Lung (tissue), 12 donors: ENCODE data around the gene GLI3. TPM values are rescaled to one million over a fixed set of nuclear protein-coding genes. Genes with fewer than 3 reads are reported as not detected.
A peak's percentile ranks its signal among the peaks of the same experiment; 100 is the strongest.

Experiments
- ATAC-seq: fragments of 200-7000 bp; cut with Tn5 transposase; one replicate; pipeline ENCODE4 v1.9.1; 2020; ENCODE audit warnings: moderate number of reproducible peaks; ENCODE audit not compliant: insufficient read depth, low FRiP score
- DNase-seq, 3 donors: peaks; one replicate each; pipeline ENCODE4 v3.0.0-alpha.2; 2013 to 2017
- H3K27ac ChIP-seq, 2 donors: one replicate each; pipeline ENCODE4 v1.5.1; 2013; ENCODE audit warnings: mild to moderate bottlenecking in 2 of 2, moderate library complexity in 2 of 2, control low read depth in 1 of 2, inconsistent platforms in 1 of 2, low read depth in 1 of 2, low read length in 1 of 2
- H3K27me3 ChIP-seq, 3 donors: one replicate each; pipeline ENCODE4 v1.5.1; 2013; ENCODE audit warnings: low read length in 2 of 3; ENCODE audit not compliant: control insufficient read depth in 3 of 3, insufficient read depth in 3 of 3
- H3K36me3 ChIP-seq, 4 donors: one replicate each; pipeline ENCODE4 v1.5.1; 2013; ENCODE audit warnings: low read length in 4 of 4, mild to moderate bottlenecking in 1 of 4, moderate library complexity in 1 of 4; ENCODE audit not compliant: control insufficient read depth in 4 of 4, insufficient read depth in 4 of 4
- H3K4me1 ChIP-seq, 5 donors: one replicate each; pipeline ENCODE4 v1.5.1; 2013; ENCODE audit warnings: low read length in 5 of 5, mild to moderate bottlenecking in 2 of 5, moderate library complexity in 1 of 5; ENCODE audit not compliant: control insufficient read depth in 5 of 5, insufficient read depth in 5 of 5
- H3K4me3 ChIP-seq: one replicate; pipeline ENCODE4 v1.5.1; 2013; ENCODE audit warnings: mild to moderate bottlenecking, control low read depth, moderate library complexity
- H3K9ac ChIP-seq, 2 donors: one replicate each; pipeline ENCODE4 v1.5.1; 2013; ENCODE audit warnings: low read length in 2 of 2, control low read depth in 1 of 2; ENCODE audit not compliant: insufficient read depth in 1 of 2
- H3K9me3 ChIP-seq, 4 donors: one replicate each; pipeline ENCODE4 v1.5.1; 2013; ENCODE audit warnings: low read length in 3 of 4, mild to moderate bottlenecking in 1 of 4, moderate library complexity in 1 of 4; ENCODE audit not compliant: control insufficient read depth in 4 of 4, insufficient read depth in 3 of 4
- CTCF ChIP-seq: IDR thresholded peaks from 2 replicates; pipeline ENCODE4 v1.5.1; 2012; ENCODE audit warnings: mild to moderate bottlenecking; ENCODE audit errors: control extremely low read depth, extremely low read depth
- WGBS, 2 donors: extraction: QIAGEN DNeasy Blood & Tissue Kit; methylation state at CpG; one replicate each; pipeline ENCODE4 v1.1.7; 2013; 5-methylcytosine and 5-hydroxymethylcytosine counted together
- polyA plus RNA-seq, 2 donors: library from polyadenylated mRNA; stranded (reverse); fragments of 200-250 nt; gene quantifications; one replicate each; pipeline ENCODE4 v1.2.1, GENCODE V29; 2013
- total RNA-seq, 2 donors: library from RNA; depleted of rRNA in 1 of 2; stranded (reverse); fragments of >200 nt in 1 of 2; gene quantifications; one replicate each; pipeline ENCODE4 v1.2.1, GENCODE V29; 2014 to 2021
- donor health status: control.
- donor health status: control.
- donor health status: Bipolar disorder and iron deficiency.
- donor health status: healthy.
- donor health status: DM: yes; HTN: yes; CAD: no.

Gene GLI3
- total and polyA plus RNA-seq, 4 donors = 2.0 to 23.4 (median 10.3) TPM

- no peaks in the 10 kb centered on the region for H3K27me3 ChIP-seq
- ATAC-seq (no peak), DNase-seq (no peak)
- H3K9me3 ChIP-seq = no peaks in the 10 kb centered on the region
- no peak overlapping the region for H3K9ac ChIP-seq
- no peak overlapping the region for H3K4me3 ChIP-seq
- 88 to 92% methylated on average over 4 of the region's 4 CpGs for WGBS, 2 donors
- H3K4me1 ChIP-seq = no peaks in the 10 kb centered on the region
- no peak overlapping the region for H3K27ac ChIP-seq
- peaks cover 0 to 39% (median 16%) of the 10 kb centered on the region in 4 donors for H3K36me3 ChIP-seq
- no peak for TF ChIP-seq CTCF
These were observed 191.0 kb downstream of the GLI3 start for GRCh38 chr7:42045961-42046360.

GRCh38 chr7:42039921-42040320 is 197.1 kb downstream of the GLI3 start:
- no peak for DNase-seq
- Histone ChIP-seq H3K36me3 (peaks cover 0 to 49% (median 22%) of the 10 kb centered on the region in 4 donors), H3K9me3 (no peaks in the 10 kb centered on the region), H3K9ac (no peak overlapping the region), H3K27ac (no peak overlapping the region), H3K4me1 (peaks cover 0 to 3% (median 0%) of the 10 kb centered on the region in 5 donors), H3K4me3 (no peak overlapping the region), H3K27me3 (no peaks in the 10 kb centered on the region)
- no peak for TF ChIP-seq CTCF
- no peak for ATAC-seq
- 90% methylated on average over 8 of the region's 8 CpGs for WGBS, 2 donors

- ATAC-seq = no peak
- 79 to 86% methylated on average over 3 of the region's 3 CpGs for WGBS, 2 donors
These were observed 201.8 kb downstream of the GLI3 start for GRCh38 chr7:42035210-42035609.

More at GRCh38 chr7:42035210-42035609, 201.8 kb downstream of the GLI3 start:
- Histone ChIP-seq H3K9me3 (no peaks in the 10 kb centered on the region), H3K4me1 (peaks cover 0 to 3% (median 0%) of the 10 kb centered on the region in 5 donors), H3K9ac (peak overlapping the region in 1 of 2 donors; percentile 34), H3K36me3 (peaks cover 0 to 45% (median 22%) of the 10 kb centered on the region in 4 donors), H3K4me3 (no peak overlapping the region), H3K27ac (no peak overlapping the region), H3K27me3 (no peaks in the 10 kb centered on the region)
- no peak for DNase-seq
- TF ChIP-seq CTCF = no peak
